Skeletal muscle satellite cell (primary cell): ENCODE data around the gene NOG.
A peak's percentile ranks its signal among the peaks of the same experiment; 100 is the strongest.

Source experiments
- H3K27me3 ChIP-seq: 2 replicates; pipeline ENCODE4 v1.7.0; 2013; ENCODE audit warnings: low read length; ENCODE audit not compliant: control insufficient read depth, insufficient read depth
- H3K36me3 ChIP-seq: 2 replicates; pipeline ENCODE4 v1.7.0; 2013; ENCODE audit warnings: mild to moderate bottlenecking, control low read depth, low read length; ENCODE audit not compliant: insufficient read depth
- H3K4me1 ChIP-seq: 2 replicates; pipeline ENCODE4 v1.7.0; 2013; ENCODE audit warnings: low read length; ENCODE audit not compliant: control insufficient read depth, insufficient read depth
- H3K4me2 ChIP-seq: 2 replicates; pipeline ENCODE4 v1.7.0; 2013; ENCODE audit warnings: mild to moderate bottlenecking, low read length
- H3K4me3 ChIP-seq: 2 replicates; pipeline ENCODE4 v1.7.0; 2013; ENCODE audit warnings: low read length
- H3K9ac ChIP-seq: 2 replicates; pipeline ENCODE4 v1.7.0; 2013; ENCODE audit warnings: mild to moderate bottlenecking, low read depth, low read length, moderate library complexity
- H3K9me3 ChIP-seq: replicated peaks from 2 replicates; pipeline ENCODE4 v1.7.0; 2013; ENCODE audit warnings: mild to moderate bottlenecking, control low read depth, low read length

The NOG gene

GRCh38 chr17:56598466-56598865 is 5.0 kb downstream of the NOG start:
- Histone ChIP-seq H3K9ac (peak overlapping the region; percentile 57), H3K4me3 (peak overlapping the region; percentile 67), H3K4me2 (peak overlapping the region; percentile 82), H3K27me3 (no peaks in the 10 kb centered on the region), H3K36me3 (no peaks in the 10 kb centered on the region), H3K9me3 (no peaks in the 10 kb centered on the region), H3K4me1 (peaks cover 27% of the 10 kb centered on the region)

- no peak overlapping the region for H3K4me2 ChIP-seq
- H3K4me1 ChIP-seq, result peaks cover 27% of the 10 kb centered on the region
- no peak overlapping the region for H3K4me3 ChIP-seq
- no peaks in the 10 kb centered on the region for H3K27me3 ChIP-seq
- H3K36me3 ChIP-seq, result no peaks in the 10 kb centered on the region
- no peak overlapping the region for H3K9ac ChIP-seq
- H3K9me3 ChIP-seq, result no peaks in the 10 kb centered on the region
These were observed 5.6 kb downstream of the NOG start for GRCh38 chr17:56599088-56599487.

- H3K36me3 ChIP-seq, result no peaks in the 10 kb centered on the region
- H3K9me3 ChIP-seq, result no peaks in the 10 kb centered on the region
- no peak overlapping the region for H3K4me3 ChIP-seq
- no peaks in the 10 kb centered on the region for H3K27me3 ChIP-seq
- peaks cover 27% of the 10 kb centered on the region for H3K4me1 ChIP-seq
- H3K9ac ChIP-seq, result no peak overlapping the region
- H3K4me2 ChIP-seq, result no peak overlapping the region
These were observed 6.1 kb downstream of the NOG start for GRCh38 chr17:56599566-56599965.

GRCh38 chr17:56600256-56600655 is 6.8 kb downstream of the NOG start:
- no peak overlapping the region for H3K9ac ChIP-seq
- peaks cover 27% of the 10 kb centered on the region for H3K4me1 ChIP-seq
- no peaks in the 10 kb centered on the region for H3K27me3 ChIP-seq
- no peaks in the 10 kb centered on the region for H3K9me3 ChIP-seq
- no peak overlapping the region for H3K4me3 ChIP-seq
- no peak overlapping the region for H3K4me2 ChIP-seq
- H3K36me3 ChIP-seq, result no peaks in the 10 kb centered on the region

GRCh38 chr17:56601591-56601990 is 8.1 kb downstream of the NOG start:
- Histone ChIP-seq H3K27me3 (no peaks in the 10 kb centered on the region), H3K4me1 (peaks cover 19% of the 10 kb centered on the region), H3K36me3 (no peaks in the 10 kb centered on the region), H3K9ac (no peak overlapping the region), H3K4me2 (no peak overlapping the region), H3K9me3 (no peaks in the 10 kb centered on the region), H3K4me3 (no peak overlapping the region)

- H3K36me3 ChIP-seq, result no peaks in the 10 kb centered on the region
- H3K4me3 ChIP-seq, result no peak overlapping the region
- H3K9ac ChIP-seq, result no peak overlapping the region
- peaks cover 14% of the 10 kb centered on the region for H3K4me1 ChIP-seq
- H3K9me3 ChIP-seq, result no peaks in the 10 kb centered on the region
- H3K27me3 ChIP-seq, result no peaks in the 10 kb centered on the region
- H3K4me2 ChIP-seq, result no peak overlapping the region
These were observed 9.0 kb downstream of the NOG start for GRCh38 chr17:56602292-56603130.

GRCh38 chr17:56603486-56604238 is 10.2 kb downstream of the NOG start:
- Histone ChIP-seq H3K4me2 (no peak overlapping the region), H3K4me3 (no peak overlapping the region), H3K9ac (no peak overlapping the region), H3K4me1 (peaks cover 2% of the 10 kb centered on the region), H3K9me3 (no peaks in the 10 kb centered on the region), H3K36me3 (no peaks in the 10 kb centered on the region), H3K27me3 (no peaks in the 10 kb centered on the region)

GRCh38 chr17:56604691-56605290 is 11.3 kb downstream of the NOG start:
- no peaks in the 10 kb centered on the region for H3K4me1 ChIP-seq

GRCh38 chr17:56608944-56609343 is 15.4 kb downstream of the NOG start:
- Histone ChIP-seq H3K4me3 (no peak overlapping the region), H3K9ac (no peak overlapping the region), H3K4me2 (no peak overlapping the region), H3K36me3 (no peaks in the 10 kb centered on the region), H3K4me1 (no peaks in the 10 kb centered on the region), H3K27me3 (no peaks in the 10 kb centered on the region), H3K9me3 (no peaks in the 10 kb centered on the region)

More at GRCh38 chr17:56604691-56605290, 11.3 kb downstream of the NOG start:
- Histone ChIP-seq H3K36me3 (no peaks in the 10 kb centered on the region), H3K27me3 (no peaks in the 10 kb centered on the region), H3K9ac (no peak overlapping the region), H3K4me2 (no peak overlapping the region), H3K9me3 (no peaks in the 10 kb centered on the region), H3K4me3 (no peak overlapping the region)

- Histone ChIP-seq H3K9me3 (no peaks in the 10 kb centered on the region), H3K36me3 (no peaks in the 10 kb centered on the region), H3K4me2 (no peak overlapping the region)
These were observed 16.8 kb downstream of the NOG start for GRCh38 chr17:56610321-56610720.

GRCh38 chr17:56613131-56613530 is 19.6 kb downstream of the NOG start:
- H3K9ac ChIP-seq, result no peak overlapping the region
- H3K4me2 ChIP-seq, result no peak overlapping the region
- no peaks in the 10 kb centered on the region for H3K4me1 ChIP-seq
- no peak overlapping the region for H3K4me3 ChIP-seq
- H3K36me3 ChIP-seq, result no peaks in the 10 kb centered on the region
- no peaks in the 10 kb centered on the region for H3K9me3 ChIP-seq
- H3K27me3 ChIP-seq, result peaks cover 9% of the 10 kb centered on the region

More at GRCh38 chr17:56610321-56610720, 16.8 kb downstream of the NOG start:
- no peak overlapping the region for H3K9ac ChIP-seq
- peaks cover 4% of the 10 kb centered on the region for H3K27me3 ChIP-seq
- H3K4me1 ChIP-seq, result no peaks in the 10 kb centered on the region
- no peak overlapping the region for H3K4me3 ChIP-seq
